ENCODE measurements around the gene SNED1.

Gene SNED1

DNA sequence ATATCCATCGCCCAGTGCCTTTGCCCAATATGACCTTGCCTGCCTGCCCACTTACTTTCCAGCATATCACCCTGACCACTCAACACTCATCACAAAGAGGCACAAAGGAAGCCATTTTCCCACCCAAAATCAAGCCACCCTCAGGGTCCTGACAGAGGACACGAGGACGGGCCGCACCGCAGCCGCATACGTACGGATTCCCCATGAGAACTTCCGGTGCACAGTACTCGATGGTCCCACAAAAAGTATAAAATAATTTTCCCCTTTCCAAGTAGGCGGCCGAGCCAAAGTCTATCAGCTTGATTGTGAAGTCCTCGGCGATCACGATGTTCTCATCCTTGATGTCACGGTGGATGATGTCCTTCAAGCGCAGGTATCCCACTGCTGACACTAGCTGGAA is 113.6 kb downstream of the SNED1 start:
- Histone ChIP-seq H3K4me3 (ENCODE audit: low read depth, low read length) (no peak overlapping the region), H3K4me1 (ENCODE audit: control insufficient read depth, insufficient read depth, low read length) (no peaks in the 10 kb centered on the region), H3K27ac (ENCODE audit: extremely low read depth, low read depth, low read length) (no peak overlapping the region), H3K36me3 (ENCODE audit: control insufficient read depth in 2 of 2, insufficient read depth in 1 of 2, low read length in 2 of 2) (peaks cover 5 to 77% of the 10 kb centered on the region in 2 experiments; a peak in 2 of 3 replicates), H3K9me3 (ENCODE audit: control insufficient read depth, insufficient read depth, low read depth, low read length) (no peaks in the 10 kb centered on the region)
- ChIA-PET POLR2A (interaction anchor here (1.0 kb wide), 1 partner anchor 86 kb away, joined by 7 read pairs; no protein-coding TSS in a partner anchor), CTCF (no interaction called here)
- TF ChIP-seq ZBTB20 (tag by site-specific recombination; IDR thresholded peaks at IDR 0.05) (no peak), ZNF76 (tag by site-specific recombination; IDR thresholded peaks at IDR 0.05; ENCODE audit: borderline replicate concordance, low read depth) (no peak), ZNF302 (tag by site-specific recombination; IDR thresholded peaks at IDR 0.05; ENCODE audit: low read depth) (no peak), SETDB1 (IDR thresholded peaks at IDR 0.05; ENCODE audit: insufficient read length, low read length) (no peak), SALL2 (tag by site-specific recombination; IDR thresholded peaks at IDR 0.05; ENCODE audit: borderline replicate concordance) (no peak)
- TF ChIP-seq, protein P1, sequence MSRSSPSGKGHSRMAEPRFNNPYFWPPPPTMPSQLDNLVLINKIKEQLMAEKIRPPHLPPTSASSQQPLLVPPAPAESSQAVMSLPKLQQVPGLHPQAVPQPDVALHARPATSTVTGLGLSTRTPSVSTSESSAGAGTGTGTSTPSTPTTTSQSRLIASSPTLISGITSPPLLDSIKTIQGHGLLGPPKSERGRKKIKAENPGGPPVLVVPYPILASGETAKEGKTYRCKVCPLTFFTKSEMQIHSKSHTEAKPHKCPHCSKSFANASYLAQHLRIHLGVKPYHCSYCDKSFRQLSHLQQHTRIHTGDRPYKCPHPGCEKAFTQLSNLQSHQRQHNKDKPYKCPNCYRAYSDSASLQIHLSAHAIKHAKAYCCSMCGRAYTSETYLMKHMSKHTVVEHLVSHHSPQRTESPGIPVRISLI (tag by site-specific recombination; IDR thresholded peaks at IDR 0.05): no peak

DNA sequence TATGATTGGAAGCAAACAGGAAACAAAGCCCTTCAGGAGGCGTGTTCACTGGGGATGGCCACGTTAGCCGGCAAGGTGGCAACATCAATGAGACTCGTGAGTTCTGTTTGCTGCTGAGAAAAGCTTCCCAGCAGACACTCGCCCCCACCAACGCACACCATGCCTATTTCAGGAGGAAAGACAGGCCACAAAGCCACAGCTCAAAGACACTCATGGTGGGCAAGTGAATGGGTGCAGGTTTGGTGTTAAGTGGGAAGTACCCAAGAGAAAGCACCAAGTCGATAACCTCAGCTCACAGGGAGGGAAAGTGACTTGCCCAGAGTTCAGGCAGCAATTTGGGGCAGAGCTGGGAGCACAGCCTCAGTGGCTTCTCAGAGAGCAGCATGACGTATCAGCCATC is 114.2 kb downstream of the SNED1 start:
- POLR2A ChIA-PET: interaction anchor here (1.0 kb wide), 1 partner anchor 85 kb away, joined by 7 read pairs; no protein-coding TSS in a partner anchor
- Histone ChIP-seq H3K9me3 (ENCODE audit: control insufficient read depth, insufficient read depth, low read depth, low read length) (no peaks in the 10 kb centered on the region), H3K4me3 (ENCODE audit: low read depth, low read length) (no peak overlapping the region)

DNA sequence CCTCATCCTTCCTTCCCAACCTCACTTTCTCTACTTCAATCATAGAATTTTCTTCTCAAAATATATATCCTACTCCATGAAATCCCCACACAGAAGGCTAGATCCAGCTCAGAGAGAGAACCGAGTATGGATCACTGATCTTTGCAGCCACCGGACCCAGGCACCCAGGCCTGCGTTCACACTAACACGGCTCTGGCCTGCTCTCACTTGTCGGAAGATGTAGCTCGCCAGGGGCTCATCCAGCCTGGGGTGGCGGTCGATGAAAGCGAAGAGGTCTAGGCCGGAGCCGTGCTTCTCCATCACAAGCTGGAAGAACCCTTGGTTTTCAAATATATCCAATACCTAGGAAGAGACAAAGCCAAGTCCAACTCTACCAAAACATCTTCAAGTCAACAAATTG is 116.4 kb downstream of the SNED1 start:
- Histone ChIP-seq H3K9me3 (ENCODE audit: control insufficient read depth, insufficient read depth, low read depth, low read length) (no peaks in the 10 kb centered on the region), H3K4me3 (ENCODE audit: low read depth, low read length) (no peak overlapping the region), H3K27ac (ENCODE audit: extremely low read depth, low read depth, low read length) (no peak overlapping the region), H3K4me1 (ENCODE audit: control insufficient read depth, insufficient read depth, low read length) (no peaks in the 10 kb centered on the region), H3K36me3 (ENCODE audit: control insufficient read depth in 2 of 2, insufficient read depth in 1 of 2, low read length in 2 of 2) (peaks cover 5 to 62% of the 10 kb centered on the region in 2 experiments)
- POLR2A ChIA-PET: no interaction called here
- CTCF ChIA-PET: no interaction called here
- TF ChIP-seq, protein P2, sequence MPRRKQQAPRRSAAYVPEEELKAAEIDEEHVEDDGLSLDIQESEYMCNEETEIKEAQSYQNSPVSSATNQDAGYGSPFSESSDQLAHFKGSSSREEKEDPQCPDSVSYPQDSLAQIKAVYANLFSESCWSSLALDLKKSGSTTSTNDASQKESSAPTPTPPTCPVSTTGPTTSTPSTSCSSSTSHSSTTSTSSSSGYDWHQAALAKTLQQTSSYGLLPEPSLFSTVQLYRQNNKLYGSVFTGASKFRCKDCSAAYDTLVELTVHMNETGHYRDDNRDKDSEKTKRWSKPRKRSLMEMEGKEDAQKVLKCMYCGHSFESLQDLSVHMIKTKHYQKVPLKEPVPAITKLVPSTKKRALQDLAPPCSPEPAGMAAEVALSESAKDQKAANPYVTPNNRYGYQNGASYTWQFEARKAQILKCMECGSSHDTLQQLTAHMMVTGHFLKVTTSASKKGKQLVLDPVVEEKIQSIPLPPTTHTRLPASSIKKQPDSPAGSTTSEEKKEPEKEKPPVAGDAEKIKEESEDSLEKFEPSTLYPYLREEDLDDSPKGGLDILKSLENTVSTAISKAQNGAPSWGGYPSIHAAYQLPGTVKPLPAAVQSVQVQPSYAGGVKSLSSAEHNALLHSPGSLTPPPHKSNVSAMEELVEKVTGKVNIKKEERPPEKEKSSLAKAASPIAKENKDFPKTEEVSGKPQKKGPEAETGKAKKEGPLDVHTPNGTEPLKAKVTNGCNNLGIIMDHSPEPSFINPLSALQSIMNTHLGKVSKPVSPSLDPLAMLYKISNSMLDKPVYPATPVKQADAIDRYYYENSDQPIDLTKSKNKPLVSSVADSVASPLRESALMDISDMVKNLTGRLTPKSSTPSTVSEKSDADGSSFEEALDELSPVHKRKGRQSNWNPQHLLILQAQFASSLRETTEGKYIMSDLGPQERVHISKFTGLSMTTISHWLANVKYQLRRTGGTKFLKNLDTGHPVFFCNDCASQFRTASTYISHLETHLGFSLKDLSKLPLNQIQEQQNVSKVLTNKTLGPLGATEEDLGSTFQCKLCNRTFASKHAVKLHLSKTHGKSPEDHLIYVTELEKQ (tag by site-specific recombination; IDR thresholded peaks at IDR 0.05; ENCODE audit: borderline replicate concordance): no peak
- TF ChIP-seq MEIS1 (CRISPR knock-in tag; IDR thresholded peaks at IDR 0.05; ENCODE audit: borderline replicate concordance): no peak
- no peak for TF ChIP-seq ZNF335 (tag by site-specific recombination; conservative IDR thresholded peaks at IDR 0.05)
- TF ChIP-seq ZNF274 (IDR thresholded peaks at IDR 0.05; ENCODE audit: low read length): no peak
- no peak for TF ChIP-seq ZNF274 (tag by site-specific recombination; IDR thresholded peaks at IDR 0.05; ENCODE audit: borderline replicate concordance)
- TF ChIP-seq ZNF433 (tag by site-specific recombination; IDR thresholded peaks at IDR 0.05; ENCODE audit: low read depth): no peak

More for the DNA sequence above, 114.2 kb downstream of the SNED1 start:
- H3K27ac ChIP-seq (ENCODE audit: extremely low read depth, low read depth, low read length): no peak overlapping the region
- CTCF ChIA-PET: no interaction called here
- TF ChIP-seq ZNF48 (tag by site-specific recombination; IDR thresholded peaks at IDR 0.05): no peak
- TF ChIP-seq HOXD13 (CRISPR knock-in tag; IDR thresholded peaks at IDR 0.05; ENCODE audit: borderline replicate concordance): no peak
- no peak for TF ChIP-seq EGR2 (tag by site-specific recombination; IDR thresholded peaks at IDR 0.05; ENCODE audit: low read depth)
- TF ChIP-seq, protein P3, sequence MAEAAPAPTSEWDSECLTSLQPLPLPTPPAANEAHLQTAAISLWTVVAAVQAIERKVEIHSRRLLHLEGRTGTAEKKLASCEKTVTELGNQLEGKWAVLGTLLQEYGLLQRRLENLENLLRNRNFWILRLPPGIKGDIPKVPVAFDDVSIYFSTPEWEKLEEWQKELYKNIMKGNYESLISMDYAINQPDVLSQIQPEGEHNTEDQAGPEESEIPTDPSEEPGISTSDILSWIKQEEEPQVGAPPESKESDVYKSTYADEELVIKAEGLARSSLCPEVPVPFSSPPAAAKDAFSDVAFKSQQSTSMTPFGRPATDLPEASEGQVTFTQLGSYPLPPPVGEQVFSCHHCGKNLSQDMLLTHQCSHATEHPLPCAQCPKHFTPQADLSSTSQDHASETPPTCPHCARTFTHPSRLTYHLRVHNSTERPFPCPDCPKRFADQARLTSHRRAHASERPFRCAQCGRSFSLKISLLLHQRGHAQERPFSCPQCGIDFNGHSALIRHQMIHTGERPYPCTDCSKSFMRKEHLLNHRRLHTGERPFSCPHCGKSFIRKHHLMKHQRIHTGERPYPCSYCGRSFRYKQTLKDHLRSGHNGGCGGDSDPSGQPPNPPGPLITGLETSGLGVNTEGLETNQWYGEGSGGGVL (tag by site-specific recombination; IDR thresholded peaks at IDR 0.05): no peak
- TF ChIP-seq ZNF16 (tag by site-specific recombination; IDR thresholded peaks at IDR 0.05; ENCODE audit: low read depth): no peak
- TF ChIP-seq TRIM28 (IDR thresholded peaks at IDR 0.05; ENCODE audit: borderline replicate concordance, low read length): no peak
- TF ChIP-seq ZNF626 (tag by site-specific recombination; IDR thresholded peaks at IDR 0.05): no peak
- TF ChIP-seq ZNF585B (tag by site-specific recombination; IDR thresholded peaks at IDR 0.05): no peak
- no peak for TF ChIP-seq ZFHX2 (tag by site-specific recombination; conservative IDR thresholded peaks at IDR 0.05)
- no peak for TF ChIP-seq KLF8 (tag by site-specific recombination; IDR thresholded peaks at IDR 0.05)
- no peak for TF ChIP-seq RBAK (tag by site-specific recombination; IDR thresholded peaks at IDR 0.05)
- no peak for TF ChIP-seq ZNF292 (tag by site-specific recombination; IDR thresholded peaks at IDR 0.05; ENCODE audit: borderline replicate concordance, low read depth)
- TF ChIP-seq ZEB2 (tag by site-specific recombination; IDR thresholded peaks at IDR 0.05): no peak
- no peak for TF ChIP-seq PRDM1 (tag by site-specific recombination; IDR thresholded peaks at IDR 0.05)
- TF ChIP-seq, protein P4, sequence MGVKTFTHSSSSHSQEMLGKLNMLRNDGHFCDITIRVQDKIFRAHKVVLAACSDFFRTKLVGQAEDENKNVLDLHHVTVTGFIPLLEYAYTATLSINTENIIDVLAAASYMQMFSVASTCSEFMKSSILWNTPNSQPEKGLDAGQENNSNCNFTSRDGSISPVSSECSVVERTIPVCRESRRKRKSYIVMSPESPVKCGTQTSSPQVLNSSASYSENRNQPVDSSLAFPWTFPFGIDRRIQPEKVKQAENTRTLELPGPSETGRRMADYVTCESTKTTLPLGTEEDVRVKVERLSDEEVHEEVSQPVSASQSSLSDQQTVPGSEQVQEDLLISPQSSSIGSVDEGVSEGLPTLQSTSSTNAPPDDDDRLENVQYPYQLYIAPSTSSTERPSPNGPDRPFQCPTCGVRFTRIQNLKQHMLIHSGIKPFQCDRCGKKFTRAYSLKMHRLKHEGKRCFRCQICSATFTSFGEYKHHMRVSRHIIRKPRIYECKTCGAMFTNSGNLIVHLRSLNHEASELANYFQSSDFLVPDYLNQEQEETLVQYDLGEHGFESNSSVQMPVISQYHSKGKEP (tag by site-specific recombination; IDR thresholded peaks at IDR 0.05): no peak
- TF ChIP-seq ZNF623 (tag by site-specific recombination; IDR thresholded peaks at IDR 0.05): no peak
- no peak for TF ChIP-seq ZNF701 (tag by site-specific recombination; IDR thresholded peaks at IDR 0.05)
- H3K36me3 ChIP-seq (ENCODE audit: control insufficient read depth in 2 of 2, insufficient read depth in 1 of 2, low read length in 2 of 2): peaks cover 5 to 75% of the 10 kb centered on the region in 2 experiments; a peak in 2 of 3 replicates
- H3K4me1 ChIP-seq (ENCODE audit: control insufficient read depth, insufficient read depth, low read length): no peaks in the 10 kb centered on the region
